Middle frontal gyrus (tissue), 1 donor: ENCODE results near the gene TENT5C.

ENCODE experiments used
- DNase-seq: peaks from one replicate; pipeline ENCODE4 v3.0.0-alpha.2; 2015; ENCODE audit warnings: low spot score; ENCODE audit errors: extremely low spot score

Gene TENT5C

GRCh38 chr1:117674521-117675400, 68.9 kb downstream of the TENT5C start:
- no peak for DNase-seq

- DNase-seq: no peak
Observed at GRCh38 chr1:117675907-117676430, 70.1 kb downstream of the TENT5C start.

GRCh38 chr1:117676615-117677130, 70.8 kb downstream of the TENT5C start:
- no peak for DNase-seq
